Vagina (tissue), 2 donors: Measurements from ENCODE around the gene KLHDC8A. TPM values are rescaled to one million over a fixed set of nuclear protein-coding genes. Genes with fewer than 3 reads are reported as not detected.

Experiments used
- DNase-seq, 2 donors: peaks; one replicate each; pipeline ENCODE4 v3.0.0-alpha.2; 2017; ENCODE audit errors: extremely low spot score in 2 of 2
- H3K27ac ChIP-seq: fragments of 200-600 bp; sonication (generic); one replicate; pipeline ENCODE4 v1.5.1; 2019
- H3K27me3 ChIP-seq: fragments of 200-600 bp; sonication (generic); one replicate; pipeline ENCODE4 v1.5.1; 2019
- H3K36me3 ChIP-seq, 2 donors: fragments of 200-600 bp; sonication (generic); one replicate each; pipeline ENCODE4 v1.5.1; 2017 to 2019
- H3K4me1 ChIP-seq: fragments of 200-600 bp; sonication (generic); one replicate; pipeline ENCODE4 v1.5.1; 2019
- H3K4me3 ChIP-seq, 2 donors: fragments of 200-600 bp; sonication (generic); 1 replicate in 1 of 2; 2 replicates in 1 of 2; pipeline ENCODE4 v1.5.1; 2016 to 2019
- H3K9me3 ChIP-seq: fragments of 200-600 bp; sonication (generic); one replicate; pipeline ENCODE4 v1.5.1; 2019
- CTCF ChIP-seq, 3 experiments: fragments of 450-650 bp in 2 of 3; fragments of 200-600 bp in 1 of 3; sonication (generic) in 1 of 3; IDR thresholded peaks; one replicate each; pipeline ENCODE4 v1.5.1; 2017 to 2019; ENCODE audit warnings: antibody characterized with exemption in 3 of 3, mild to moderate bottlenecking in 2 of 3, moderate library complexity in 2 of 3
- POLR2A ChIP-seq, 2 donors: fragments of 450-650 bp; IDR thresholded peaks; one replicate each; pipeline ENCODE4 v1.6.1; 2017; ENCODE audit warnings: antibody characterized with exemption in 2 of 2, mild to moderate bottlenecking in 2 of 2, moderate library complexity in 2 of 2
- POLR2AphosphoS5 ChIP-seq, 2 donors: sonication (generic); formaldehyde crosslinking; IDR thresholded peaks; one replicate each; pipeline ENCODE4 v1.9.0; 2017; ENCODE audit warnings: antibody characterized with exemption in 2 of 2, mild to moderate bottlenecking in 2 of 2, low read depth in 1 of 2; ENCODE audit not compliant: insufficient read depth in 1 of 2
- intact Hi-C: fragments of 100-400 bp; cut with DNase I; formaldehyde crosslinking; loops from one replicate; pipeline ENCODE4 v1.15.1; 2023
- total RNA-seq: library from RNA; depleted of rRNA; stranded (reverse); fragments of >200 nt; gene quantifications from one replicate; pipeline ENCODE4 v1.2.3, GENCODE V29; 2016

Gene KLHDC8A
- total RNA-seq, 1 donor from 2014 or later = not detected

GRCh38 chr1:205309741-205310140 lies 47.0 kb downstream of the KLHDC8A start:
- TF ChIP-seq CTCF (IDR thresholded peaks at IDR 0.05) (no peak), POLR2A (IDR thresholded peaks at IDR 0.05) (no peak), POLR2AphosphoS5 (IDR thresholded peaks at IDR 0.05; ENCODE audit: insufficient read depth in 1 of 2, low read depth in 1 of 2) (no peak)
- no peaks in the 10 kb centered on the region for H3K9me3 ChIP-seq
- intact Hi-C loops = no loop called here
- DNase-seq = no peak
- no peak overlapping the region for H3K27ac ChIP-seq
- peaks cover 15% of the 10 kb centered on the region for H3K4me1 ChIP-seq
- H3K27me3 ChIP-seq = no peaks in the 10 kb centered on the region
- no peak overlapping the region for H3K4me3 ChIP-seq
- peaks cover 0 to 16% of the 10 kb centered on the region in 2 donors for H3K36me3 ChIP-seq

- no peaks in the 10 kb centered on the region for H3K9me3 ChIP-seq
- H3K27ac ChIP-seq = no peak overlapping the region
- H3K4me1 ChIP-seq = no peaks in the 10 kb centered on the region
- intact Hi-C loops = no loop called here
- TF ChIP-seq POLR2AphosphoS5 (IDR thresholded peaks at IDR 0.05; ENCODE audit: insufficient read depth in 1 of 2, low read depth in 1 of 2) = no peak
- no peak for TF ChIP-seq CTCF (IDR thresholded peaks at IDR 0.05)
- no peak for TF ChIP-seq POLR2A (IDR thresholded peaks at IDR 0.05)
- no peaks in the 10 kb centered on the region for H3K27me3 ChIP-seq
- no peak overlapping the region for H3K4me3 ChIP-seq
- no peak for DNase-seq
- H3K36me3 ChIP-seq = peaks cover 0 to 32% of the 10 kb centered on the region in 2 donors
Observed at GRCh38 chr1:205306929-205307566, 49.7 kb downstream of the KLHDC8A start.

- peaks cover 0 to 32% of the 10 kb centered on the region in 2 donors for H3K36me3 ChIP-seq
- H3K27ac ChIP-seq = no peak overlapping the region
- TF ChIP-seq CTCF (IDR thresholded peaks at IDR 0.05) (no peak), POLR2AphosphoS5 (IDR thresholded peaks at IDR 0.05; ENCODE audit: insufficient read depth in 1 of 2, low read depth in 1 of 2) (no peak), POLR2A (IDR thresholded peaks at IDR 0.05) (no peak)
Observed at GRCh38 chr1:205304695-205305070, 52.0 kb downstream of the KLHDC8A start.

GRCh38 chr1:205304046-205304694 lies 52.6 kb downstream of the KLHDC8A start:
- no peak for DNase-seq
- H3K27ac ChIP-seq = no peak overlapping the region

More at GRCh38 chr1:205304695-205305070, 52.0 kb downstream of the KLHDC8A start:
- intact Hi-C loops = no loop called here
- no peak overlapping the region for H3K4me3 ChIP-seq
- H3K27me3 ChIP-seq = no peaks in the 10 kb centered on the region
- H3K9me3 ChIP-seq = no peaks in the 10 kb centered on the region
- DNase-seq = no peak
- H3K4me1 ChIP-seq = peaks cover 5% of the 10 kb centered on the region

More at GRCh38 chr1:205304046-205304694, 52.6 kb downstream of the KLHDC8A start:
- TF ChIP-seq CTCF (IDR thresholded peaks at IDR 0.05) (no peak), POLR2AphosphoS5 (IDR thresholded peaks at IDR 0.05; ENCODE audit: insufficient read depth in 1 of 2, low read depth in 1 of 2) (no peak)
- H3K4me1 ChIP-seq = peaks cover 5% of the 10 kb centered on the region
- H3K27me3 ChIP-seq = no peaks in the 10 kb centered on the region
- H3K4me3 ChIP-seq = no peak overlapping the region
- intact Hi-C loops = no loop called here
- no peaks in the 10 kb centered on the region for H3K9me3 ChIP-seq
- peaks cover 0 to 32% of the 10 kb centered on the region in 2 donors for H3K36me3 ChIP-seq
